ENCODE data around the gene CAPN7.

DNA sequence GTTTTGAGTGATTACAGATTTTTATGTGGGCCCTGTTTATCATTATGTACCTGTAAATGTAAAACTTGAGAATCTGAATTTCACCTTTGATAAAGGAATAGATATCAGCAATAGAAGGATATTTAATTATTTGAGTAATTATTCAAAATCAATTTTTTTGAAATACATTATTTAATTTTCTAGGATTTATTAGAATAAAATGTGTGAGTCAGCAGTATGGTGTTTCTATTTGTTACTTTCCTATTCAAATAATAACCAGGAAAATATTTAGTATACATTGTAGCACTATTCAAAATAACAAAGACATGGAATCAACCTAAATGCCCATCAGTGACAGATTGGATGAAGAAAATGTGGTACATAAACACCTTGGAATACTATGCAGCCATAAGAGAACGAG lies 22.1 kb downstream of the CAPN7 start:
- TF ChIP-seq EZH2 (IDR thresholded peaks at IDR 0.05) (no peak), FOXP2 (optimal IDR thresholded peaks at IDR 0.05; ENCODE audit: control extremely low read depth, extremely low read length, insufficient read depth) (no peak)
